NCI-H446 treated with DMSO at 0.1 percent for 48 hours (cell line): Measurements from ENCODE around the gene BTBD6.
"Not testable (repeated sequence)": the region's sequence is repeated elsewhere in the genome, so short reads cannot be mapped to it uniquely, and the experiment has no call there.

Experiments used
- DNase-seq: peaks from one replicate; lab custom pipeline; 2025; lab: John Stamatoyannopoulos, UW

The BTBD6 gene

GRCh38 chr14:105269405-105269804 is 21.1 kb downstream of the BTBD6 start:
- no peak for DNase-seq

GRCh38 chr14:105271224-105271890 is 23.0 kb downstream of the BTBD6 start:
- DNase-seq = no peak

- DNase-seq = no peak
Observed at GRCh38 chr14:105272623-105273022, 24.3 kb downstream of the BTBD6 start.

GRCh38 chr14:105273062-105273461 is 24.7 kb downstream of the BTBD6 start:
- no peak for DNase-seq

- no peak for DNase-seq
Observed at GRCh38 chr14:105274637-105275036, 26.3 kb downstream of the BTBD6 start.

- no peak for DNase-seq
Observed at GRCh38 chr14:105275267-105275946, 27.1 kb downstream of the BTBD6 start.

- not testable (repeated sequence) for DNase-seq
Observed at GRCh38 chr14:105277448-105277847, 29.1 kb downstream of the BTBD6 start.

- no peak for DNase-seq
Observed at GRCh38 chr14:105279642-105280361, 31.5 kb downstream of the BTBD6 start.

GRCh38 chr14:105280525-105280924 is 32.2 kb downstream of the BTBD6 start:
- no peak for DNase-seq

GRCh38 chr14:105281371-105282097 is 33.2 kb downstream of the BTBD6 start:
- no peak for DNase-seq

GRCh38 chr14:105282098-105282725 is 33.9 kb downstream of the BTBD6 start:
- DNase-seq = no peak

GRCh38 chr14:105283028-105283427 is 34.7 kb downstream of the BTBD6 start:
- no peak for DNase-seq

GRCh38 chr14:105283899-105284298 is 35.6 kb downstream of the BTBD6 start:
- no peak for DNase-seq

GRCh38 chr14:105285174-105285573 is 36.8 kb downstream of the BTBD6 start:
- no peak for DNase-seq

- no peak for DNase-seq
Observed at GRCh38 chr14:105286759-105287144, 38.4 kb downstream of the BTBD6 start.

GRCh38 chr14:105287249-105288102 is 39.1 kb downstream of the BTBD6 start:
- no peak for DNase-seq

GRCh38 chr14:105288936-105289335 is 40.6 kb downstream of the BTBD6 start:
- not testable (repeated sequence) for DNase-seq

- DNase-seq = no peak
Observed at GRCh38 chr14:105290621-105291346, 42.5 kb downstream of the BTBD6 start.

GRCh38 chr14:105292826-105293711 is 44.7 kb downstream of the BTBD6 start:
- no peak for DNase-seq
